NCI-H526 (cell line): ENCODE measurements around the gene EIPR1.
A peak's percentile ranks its signal among the peaks of the same experiment; 100 is the strongest.
"Not testable (repeated sequence)": the region's sequence is repeated elsewhere in the genome, so short reads cannot be mapped to it uniquely, and the experiment has no call there.

Experiments used
- DNase-seq, 2 experiments: peaks; one replicate each; lab custom pipeline; 2025; lab: John Stamatoyannopoulos, UW

Gene EIPR1

DNA sequence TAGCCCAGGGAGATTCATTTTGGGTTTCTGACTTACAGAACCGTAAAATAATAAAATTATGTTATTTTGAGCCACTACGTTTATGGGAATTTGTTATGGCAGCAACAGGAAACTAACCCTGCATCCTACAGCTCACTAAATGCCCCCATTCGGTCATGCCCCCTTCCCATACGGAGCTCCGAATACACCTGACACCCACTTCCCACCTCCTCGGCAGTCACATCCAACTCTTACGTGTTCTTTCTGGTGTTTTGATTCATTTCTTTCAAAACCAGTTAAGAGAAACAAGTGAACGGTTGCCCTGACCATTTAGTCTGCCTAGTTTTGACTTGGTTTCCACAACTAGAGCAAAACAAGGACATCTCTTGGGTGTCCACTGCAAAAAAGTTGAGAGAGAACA, 19.7 kb downstream of the EIPR1 start:
- no peak for DNase-seq

DNA sequence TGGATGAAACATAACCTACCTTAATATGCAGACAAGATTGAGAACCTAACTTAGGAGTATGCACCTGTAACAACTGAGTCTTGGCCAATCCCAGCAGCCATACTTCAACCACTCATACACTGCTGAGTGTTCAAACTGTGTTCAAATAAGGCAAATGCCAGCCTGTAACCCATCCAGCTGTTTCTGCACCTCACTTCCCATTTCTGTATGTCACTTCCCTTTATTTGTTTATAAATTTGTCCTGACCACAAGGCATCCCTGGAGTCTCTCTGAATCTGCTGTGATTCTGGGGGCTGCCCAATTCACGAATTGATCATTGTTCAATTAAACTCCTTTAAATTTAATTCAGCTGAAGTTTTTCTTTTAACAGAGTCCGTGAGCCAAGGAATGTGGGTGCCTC, 20.2 kb downstream of the EIPR1 start:
- DNase-seq: not testable (repeated sequence)

DNA sequence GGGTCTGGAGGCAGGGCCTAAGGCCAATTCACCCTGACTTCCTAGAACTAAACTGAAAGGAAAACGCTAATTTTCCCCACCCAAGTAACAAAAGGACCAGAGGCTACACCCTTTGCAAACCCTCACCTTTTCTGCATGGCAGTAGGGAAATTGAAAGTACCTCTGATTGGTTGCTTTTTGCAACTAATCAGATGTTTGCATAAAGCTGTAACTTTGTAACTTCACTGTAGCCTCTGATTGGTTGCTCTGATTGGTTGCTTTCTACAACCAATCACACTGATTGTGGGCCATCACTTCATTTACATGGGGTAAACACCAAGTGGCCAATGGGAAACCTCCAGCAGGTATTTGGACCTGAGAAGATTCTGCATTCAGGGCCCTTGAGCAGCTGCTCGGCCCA, 20.8 kb downstream of the EIPR1 start:
- no peak for DNase-seq

GRCh38 chr2:3355951-3356569, 21.6 kb downstream of the EIPR1 start:
- peak in 1 of 2 experiments; percentile 7 for DNase-seq

- DNase-seq: peak in 1 of 2 experiments; percentile 23
These were observed 22.6 kb downstream of the EIPR1 start for GRCh38 chr2:3354986-3355385.

- peak in 1 of 2 experiments; percentile 13 for DNase-seq
These were observed 28.4 kb downstream of the EIPR1 start for GRCh38 chr2:3349211-3349693.

DNA sequence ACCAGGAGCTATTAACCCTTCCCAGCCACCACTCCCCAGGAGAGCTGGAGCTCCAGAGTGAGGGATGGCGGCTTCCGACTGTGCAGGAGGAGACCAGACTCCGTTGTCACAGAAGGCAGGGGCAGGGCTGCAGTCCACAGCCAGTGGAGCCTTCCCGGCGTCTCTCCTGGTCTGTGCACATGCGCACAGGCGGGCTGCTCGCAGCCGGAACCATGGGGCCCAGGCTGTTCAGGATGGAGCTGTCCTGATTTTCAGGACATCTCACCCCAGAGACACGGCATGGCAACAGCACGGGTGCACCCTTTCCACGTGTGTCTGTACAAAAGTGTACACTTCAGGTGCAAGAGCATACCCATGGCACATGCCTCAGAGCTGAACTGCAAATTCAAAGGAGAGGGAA, 28.9 kb downstream of the EIPR1 start:
- DNase-seq: peak in 1 of 2 experiments; percentile 21

DNA sequence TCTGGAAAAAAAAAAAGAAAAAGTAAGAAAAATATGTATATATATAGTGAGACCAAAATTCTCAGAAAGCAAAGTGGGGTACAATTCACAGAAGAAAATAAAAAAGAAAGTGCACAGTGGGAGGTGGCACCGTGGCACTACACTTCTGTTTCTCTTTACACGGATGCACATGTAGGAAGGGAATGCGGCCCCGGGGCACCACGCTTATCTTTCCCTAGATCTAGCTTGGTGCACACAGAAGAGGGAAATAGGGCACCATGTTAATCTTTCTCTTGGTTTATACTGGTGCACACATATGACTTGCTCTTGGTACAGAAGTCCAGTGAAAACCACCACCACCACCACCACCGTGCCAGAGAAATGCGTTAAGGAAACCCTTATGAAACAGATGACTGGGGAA, 32.0 kb downstream of the EIPR1 start:
- no peak for DNase-seq

DNA sequence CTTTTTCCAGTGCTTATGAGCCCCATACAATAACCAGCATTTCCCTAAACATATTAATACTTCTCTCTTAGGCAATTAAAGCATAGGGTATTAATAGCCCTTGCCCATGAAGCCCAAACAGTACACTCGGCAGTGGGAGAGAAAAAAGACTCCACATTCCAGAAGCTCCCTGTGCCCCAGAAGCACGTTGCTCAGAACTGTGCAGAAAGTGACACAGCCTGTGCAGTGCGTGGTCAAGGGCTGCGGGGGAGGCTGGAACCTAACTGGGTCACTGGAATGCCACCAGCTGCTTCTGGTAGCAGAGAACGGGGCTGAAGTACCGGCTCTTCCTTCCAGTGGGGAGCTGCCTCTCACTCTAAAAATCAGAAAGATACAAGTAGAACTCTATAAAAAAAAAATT, 32.7 kb downstream of the EIPR1 start:
- DNase-seq: no peak

DNA sequence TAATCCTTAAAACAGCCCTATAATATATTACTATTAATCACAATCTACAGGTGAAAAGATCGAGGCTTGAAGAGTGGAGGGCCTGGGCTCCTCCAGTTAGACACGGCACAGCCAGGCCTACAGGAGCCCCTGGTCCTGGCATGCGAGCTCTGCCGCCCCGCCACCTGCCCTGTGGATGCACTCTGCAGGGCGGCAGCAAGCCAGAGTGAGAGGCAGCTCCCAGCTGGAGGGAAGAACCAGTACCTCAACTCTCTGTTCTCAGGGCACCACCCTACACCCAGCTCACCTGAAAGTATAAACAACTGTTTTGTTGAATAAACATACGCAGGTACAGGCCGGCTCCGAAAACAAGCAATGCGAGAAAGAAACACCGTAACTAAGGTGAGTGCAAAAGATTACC, 34.6 kb downstream of the EIPR1 start:
- no peak for DNase-seq

DNA sequence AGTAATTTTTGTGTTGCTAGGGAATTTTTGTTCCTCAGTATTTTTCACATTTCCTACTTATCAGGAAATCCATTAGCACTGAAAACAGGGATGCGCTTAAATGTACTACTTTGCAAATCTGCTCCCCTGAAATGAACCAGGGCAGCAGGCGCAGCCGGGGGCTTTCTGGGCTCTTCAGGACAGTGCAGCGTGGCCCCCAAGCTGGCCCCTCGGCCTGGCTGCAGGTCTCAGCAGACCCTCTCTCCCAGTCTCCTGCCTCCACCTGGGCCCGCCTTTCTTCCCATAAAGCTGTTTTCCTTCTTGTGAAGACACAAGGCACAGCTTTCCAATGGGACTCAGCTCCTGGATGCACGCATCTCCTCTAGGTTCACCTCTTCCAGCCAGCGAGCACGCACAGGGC, 35.3 kb downstream of the EIPR1 start:
- no peak for DNase-seq

DNA sequence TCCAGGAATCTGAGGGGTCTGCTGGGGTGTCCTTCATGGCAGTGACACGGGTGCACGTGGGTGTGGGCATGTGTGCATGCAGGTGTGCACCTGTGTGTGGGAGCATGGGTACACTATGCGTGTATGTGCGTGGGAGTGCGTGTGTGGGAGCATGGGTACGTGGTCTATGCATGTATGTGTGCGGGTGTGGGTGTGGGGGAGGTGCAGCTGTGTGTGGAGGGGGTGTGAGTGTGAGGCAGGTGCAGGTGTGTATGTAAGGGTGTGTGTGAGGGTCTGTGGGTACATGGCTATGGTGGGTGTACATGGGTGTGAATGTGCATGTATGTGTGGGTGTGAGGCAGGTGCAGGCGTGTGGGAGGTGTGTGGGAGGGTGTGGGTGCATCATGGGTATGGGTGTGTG, 36.3 kb downstream of the EIPR1 start:
- no peak for DNase-seq

GRCh38 chr2:3340144-3340543, 37.5 kb downstream of the EIPR1 start:
- no peak for DNase-seq

DNA sequence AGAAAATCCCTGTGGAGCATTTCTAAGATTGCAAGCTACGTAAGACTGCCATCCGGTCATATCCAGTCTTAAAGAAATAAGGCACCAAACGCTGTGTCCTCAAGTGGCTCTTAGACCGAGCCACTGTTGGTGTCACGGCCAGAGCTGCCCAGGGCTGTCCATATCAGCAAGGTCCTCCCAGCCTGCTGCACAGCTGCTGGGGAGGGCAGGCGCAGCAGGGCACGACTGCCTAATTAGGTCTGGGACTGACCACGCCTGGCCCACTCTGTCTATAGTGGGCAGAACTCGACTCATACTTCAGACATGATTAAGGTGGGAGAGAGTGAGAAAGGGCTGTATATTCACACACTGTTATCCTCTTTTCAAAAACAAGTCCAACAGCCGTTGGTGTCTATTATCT, 39.3 kb downstream of the EIPR1 start:
- no peak for DNase-seq

DNA sequence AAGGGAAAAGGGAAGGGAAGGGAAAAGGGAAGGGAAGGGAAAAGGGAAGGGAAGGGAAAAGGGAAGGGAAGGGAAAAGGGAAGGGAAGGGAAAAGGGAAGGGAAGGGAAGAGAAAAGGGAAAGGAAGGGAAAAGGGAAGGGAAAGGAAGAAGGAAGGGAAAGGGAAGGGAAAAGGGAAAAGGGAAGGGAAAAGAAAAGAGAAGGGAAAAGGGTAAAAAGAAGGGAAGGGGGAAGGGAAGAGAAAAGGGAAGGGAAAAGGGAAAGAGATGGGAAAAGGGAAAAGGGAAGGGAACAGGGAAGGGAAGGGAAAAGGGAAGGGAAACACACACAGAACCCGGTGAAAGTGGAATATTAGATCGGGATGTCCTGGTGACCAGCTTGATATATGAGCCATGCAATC, 40.8 kb downstream of the EIPR1 start:
- no peak for DNase-seq

- no peak for DNase-seq
These were observed 42.9 kb downstream of the EIPR1 start for GRCh38 chr2:3334392-3335345.

DNA sequence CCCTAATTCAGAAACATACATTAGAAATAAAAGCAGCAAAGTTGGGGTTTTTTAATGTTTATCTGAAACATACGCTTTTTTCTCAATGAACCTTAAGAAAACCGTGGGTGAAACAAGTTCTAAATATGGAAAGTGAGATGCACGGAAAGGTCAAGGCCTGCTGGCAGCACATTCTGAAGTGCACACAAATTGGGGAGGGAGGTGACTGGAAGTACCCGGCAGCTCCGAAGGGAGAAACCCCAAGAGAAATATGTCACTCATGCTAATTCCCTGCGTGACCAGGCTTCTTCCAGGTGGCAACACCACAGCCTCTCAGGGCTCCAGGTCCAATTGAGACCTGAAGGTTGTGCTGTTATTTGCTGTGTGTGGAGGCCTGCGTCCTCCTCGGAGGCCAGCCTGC, 45.5 kb downstream of the EIPR1 start:
- no peak for DNase-seq

DNA sequence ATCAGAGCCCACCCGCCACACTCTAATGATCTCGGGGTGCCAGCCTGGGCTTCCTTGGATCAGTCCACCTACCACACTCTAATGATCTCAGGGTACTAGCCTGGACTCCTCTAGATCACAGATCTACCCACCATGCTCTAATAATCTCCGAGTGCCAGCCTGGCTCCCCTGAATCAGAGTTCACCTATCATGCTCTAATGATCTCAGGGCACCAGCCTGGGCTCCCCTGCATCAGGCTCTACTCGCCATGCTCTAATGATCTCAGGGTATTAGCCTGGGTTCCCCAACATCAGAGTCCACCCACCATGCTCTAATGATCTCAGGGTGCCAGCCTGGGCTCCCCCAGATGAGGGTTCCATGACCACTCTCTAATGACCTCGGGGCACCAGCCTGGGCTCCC, 48.1 kb downstream of the EIPR1 start:
- no peak for DNase-seq

GRCh38 chr2:3326871-3327270, 50.7 kb downstream of the EIPR1 start:
- DNase-seq: no peak

DNA sequence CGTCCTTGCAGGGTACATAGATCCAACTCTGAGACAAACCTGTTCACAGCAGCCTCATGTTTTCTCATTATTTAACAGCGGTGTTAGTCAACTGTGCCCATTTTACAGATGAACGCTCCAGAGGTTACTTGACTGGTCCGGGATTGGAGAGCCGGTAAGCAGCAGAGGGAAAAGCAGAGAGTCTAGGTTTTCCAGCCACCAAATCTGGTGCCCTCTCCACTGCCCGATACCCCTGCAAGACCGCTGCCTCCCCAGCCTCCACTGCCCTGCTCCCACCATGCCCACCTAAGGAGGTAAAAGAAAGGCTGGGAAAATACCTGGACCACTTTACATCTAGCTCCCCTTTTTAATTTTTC, 51.5 kb downstream of the EIPR1 start:
- no peak for DNase-seq

- no peak for DNase-seq
These were observed 52.0 kb downstream of the EIPR1 start for GRCh38 chr2:3325458-3326181.

DNA sequence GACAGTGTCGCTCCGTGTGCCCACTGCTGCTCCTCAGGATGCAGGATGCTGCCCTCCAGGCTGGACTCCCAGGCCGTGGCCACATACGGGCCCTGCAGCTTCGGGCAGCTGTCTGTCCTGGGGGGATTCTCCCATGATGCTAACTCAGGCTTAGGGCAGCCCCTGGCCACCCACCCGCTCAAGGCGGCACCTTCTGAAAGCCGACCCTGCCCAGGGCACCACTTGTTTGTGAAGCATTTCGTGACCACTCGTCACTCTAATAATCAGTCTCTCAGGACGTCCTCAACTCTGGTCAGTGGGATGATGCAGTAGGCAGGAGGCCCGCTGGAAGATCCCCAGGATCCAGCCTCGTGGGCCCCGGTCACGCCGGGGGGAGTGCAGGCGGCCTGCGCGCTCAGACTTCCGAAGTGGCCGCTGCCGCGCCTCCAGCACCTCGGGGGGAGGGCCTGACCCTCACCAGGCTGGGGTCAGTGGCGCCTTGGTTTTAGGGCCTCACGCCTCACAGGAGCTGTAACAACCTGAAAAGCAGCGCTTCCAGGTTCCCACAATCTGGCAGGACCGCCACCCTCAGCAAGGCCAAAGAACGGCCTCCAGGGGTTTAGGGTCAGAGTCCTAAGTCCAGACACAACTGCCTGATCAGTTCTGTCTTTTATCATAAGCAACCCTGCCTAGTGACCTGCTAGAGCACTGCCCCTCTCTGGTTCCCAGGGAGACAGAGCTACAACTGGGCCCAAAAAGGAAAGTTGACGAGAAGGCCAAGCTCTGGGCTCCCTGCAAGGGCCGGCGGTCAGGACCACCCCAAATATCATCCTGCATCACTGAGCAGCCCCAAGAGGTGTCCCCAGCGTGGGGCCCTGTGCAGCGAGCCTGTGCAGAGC, 53.0 kb downstream of the EIPR1 start:
- no peak for DNase-seq
